ENCODE results near the gene AATF. TPM values are rescaled to one million over a fixed set of nuclear protein-coding genes. Genes with fewer than 3 reads are reported as not detected.

The AATF gene
- total and polyA plus RNA-seq, 12 donors = 21.0 to 68.2 (median 41.1) TPM

- no peak for TF ChIP-seq CTCF (IDR thresholded peaks at IDR 0.05)
- TF ChIP-seq POLR2A (IDR thresholded peaks at IDR 0.05) = no peak
- intact Hi-C loops (cut with DNase I) = no loop called here
- no peaks in the 10 kb centered on the region for H3K9me3 ChIP-seq (replicated peaks in 1 of 3)
Observed at GRCh38 chr17:36972186-36972700, 23.5 kb downstream of the AATF start.

GRCh38 chr17:36972905-36973304 lies 24.2 kb downstream of the AATF start:
- WGBS, 4 donors = 97 to 100% (median 99%) methylated on average over 1 of the region's 1 CpG
- Histone ChIP-seq H3K27ac (no peak overlapping the region), H3K4me3 (no peak overlapping the region), H3K9me3 (replicated peaks in 1 of 3) (no peaks in the 10 kb centered on the region), H3K36me3 (replicated peaks in 1 of 2) (no peaks in the 10 kb centered on the region), H3K4me1 (replicated peaks in 1 of 2) (peaks cover 0 to 5% of the 10 kb centered on the region in 2 donors), H3K27me3 (no peaks in the 10 kb centered on the region)
- intact Hi-C loops (cut with DNase I) = no loop called here
- TF ChIP-seq POLR2A (IDR thresholded peaks at IDR 0.05) = no peak
- no peak for TF ChIP-seq CTCF (IDR thresholded peaks at IDR 0.05)
- DNase-seq = no peak

More at GRCh38 chr17:36972186-36972700, 23.5 kb downstream of the AATF start:
- DNase-seq = no peak
- Histone ChIP-seq H3K36me3 (replicated peaks in 1 of 2) (no peaks in the 10 kb centered on the region), H3K27ac (no peak overlapping the region), H3K4me3 (no peak overlapping the region), H3K27me3 (no peaks in the 10 kb centered on the region), H3K4me1 (replicated peaks in 1 of 2) (peaks cover 0 to 5% of the 10 kb centered on the region in 2 donors)

- H3K27ac ChIP-seq = no peak overlapping the region
- 86 to 100% (median 92%) methylated on average over 1 of the region's 1 CpG for WGBS, 4 donors
- DNase-seq = no peak
- peaks cover 7 to 26% of the 10 kb centered on the region in 2 donors for H3K4me1 ChIP-seq (replicated peaks in 1 of 2)
- H3K36me3 ChIP-seq (replicated peaks in 1 of 2) = no peaks in the 10 kb centered on the region
- H3K4me3 ChIP-seq = no peak overlapping the region
- no peaks in the 10 kb centered on the region for H3K27me3 ChIP-seq
- intact Hi-C loops (cut with DNase I) = no loop called here
- no peak for TF ChIP-seq CTCF (IDR thresholded peaks at IDR 0.05)
- no peak for TF ChIP-seq POLR2A (IDR thresholded peaks at IDR 0.05)
- H3K9me3 ChIP-seq (replicated peaks in 1 of 3) = no peaks in the 10 kb centered on the region
Observed at GRCh38 chr17:36975922-36976515, 27.3 kb downstream of the AATF start.

GRCh38 chr17:36977066-36977465 lies 28.3 kb downstream of the AATF start:
- intact Hi-C loops (cut with DNase I) = no loop called here
- Histone ChIP-seq H3K27ac (no peak overlapping the region), H3K4me1 (replicated peaks in 1 of 2) (peaks cover 7 to 26% of the 10 kb centered on the region in 2 donors), H3K9me3 (replicated peaks in 1 of 3) (no peaks in the 10 kb centered on the region), H3K4me3 (no peak overlapping the region), H3K36me3 (replicated peaks in 1 of 2) (no peaks in the 10 kb centered on the region), H3K27me3 (no peaks in the 10 kb centered on the region)
- DNase-seq = no peak
- TF ChIP-seq POLR2A (IDR thresholded peaks at IDR 0.05) = no peak
- no peak for TF ChIP-seq CTCF (IDR thresholded peaks at IDR 0.05)
- 92 to 95% (median 94%) methylated on average over 2 of the region's 2 CpGs for WGBS, 4 donors

Data from adrenal gland (tissue), 12 donors.